Skin epidermis (tissue), 12 donors: ENCODE data around the gene PCSK1.
"Not testable (repeated sequence)": the region's sequence is repeated elsewhere in the genome, so short reads cannot be mapped to it uniquely, and the experiment has no call there.

Experiments used
- H3K27ac ChIP-seq, 21 experiments: fragments of 200-600 bp; sonication (generic) in 11 of 21; one replicate each; pipeline ENCODE4 v1.5.0; 2020; ENCODE audit warnings: mild to moderate bottlenecking in 3 of 21, inconsistent platforms in 2 of 21, moderate library complexity in 2 of 21
- H3K4me3 ChIP-seq, 7 experiments: fragments of 200-600 bp; sonication (generic) in 2 of 7; one replicate each; pipeline ENCODE4 v1.5.0; 2020; ENCODE audit warnings: inconsistent platforms in 2 of 7, mild to moderate bottlenecking in 2 of 7, moderate library complexity in 1 of 7

The PCSK1 gene

DNA sequence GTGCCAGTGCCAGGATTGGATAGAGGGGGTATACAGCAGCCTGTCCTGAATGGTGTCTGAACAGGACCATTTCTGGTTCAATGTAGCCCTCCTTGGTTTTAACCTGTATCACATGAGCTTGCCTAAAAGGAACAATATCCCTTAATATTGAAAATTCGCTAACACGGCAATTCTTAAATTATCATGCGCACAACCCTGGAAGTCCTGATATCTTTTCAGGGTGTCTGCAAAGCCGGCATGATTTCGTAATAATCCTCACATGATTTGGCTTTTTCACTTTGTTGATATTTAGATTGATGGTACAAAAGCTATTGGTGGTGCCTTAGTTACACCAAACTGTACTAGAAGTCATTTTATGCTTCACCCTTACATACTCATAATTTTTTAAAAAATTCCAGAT is 53.2 kb downstream of the PCSK1 start:
- Histone ChIP-seq H3K27ac (no peak overlapping the region), H3K4me3 (no peak overlapping the region)

DNA sequence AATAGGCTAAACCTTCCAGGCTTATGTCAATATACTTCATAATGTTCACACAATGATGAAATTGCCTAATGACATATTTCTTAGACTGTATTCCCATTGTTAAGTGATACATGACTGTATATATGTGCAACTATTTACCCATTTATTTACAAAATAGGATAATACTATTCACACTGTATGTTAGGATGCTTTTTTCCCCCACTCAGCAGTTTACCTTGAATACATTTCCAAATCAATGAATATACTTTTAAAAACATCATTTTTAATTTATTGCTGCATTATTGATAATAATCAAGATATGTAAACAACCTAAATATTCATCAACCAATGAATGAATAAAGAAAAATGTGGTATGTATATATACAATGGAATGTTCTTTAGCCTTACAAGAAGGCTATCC is 55.5 kb downstream of the PCSK1 start:
- H3K27ac ChIP-seq: no peak overlapping the region
- H3K4me3 ChIP-seq: no peak overlapping the region

DNA sequence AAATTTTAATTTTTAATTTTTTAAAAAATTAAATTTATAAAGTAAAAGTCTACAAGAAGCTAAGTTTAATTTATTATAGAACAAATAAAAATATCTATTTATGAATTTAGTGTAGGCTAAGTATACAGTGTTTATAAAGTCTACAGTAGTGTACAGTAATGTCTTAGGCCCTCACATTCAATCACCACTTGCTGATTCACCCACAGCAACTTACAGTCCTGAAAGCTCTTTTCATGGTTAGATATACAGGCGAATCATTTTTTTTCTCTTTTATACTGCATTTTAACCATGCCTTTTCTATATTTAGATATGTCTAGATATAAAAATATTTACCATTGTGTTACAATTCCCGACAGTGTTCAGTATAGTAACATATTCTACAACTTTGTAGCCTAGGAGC is 55.9 kb downstream of the PCSK1 start:
- H3K27ac ChIP-seq: no peak overlapping the region
- no peak overlapping the region for H3K4me3 ChIP-seq

DNA sequence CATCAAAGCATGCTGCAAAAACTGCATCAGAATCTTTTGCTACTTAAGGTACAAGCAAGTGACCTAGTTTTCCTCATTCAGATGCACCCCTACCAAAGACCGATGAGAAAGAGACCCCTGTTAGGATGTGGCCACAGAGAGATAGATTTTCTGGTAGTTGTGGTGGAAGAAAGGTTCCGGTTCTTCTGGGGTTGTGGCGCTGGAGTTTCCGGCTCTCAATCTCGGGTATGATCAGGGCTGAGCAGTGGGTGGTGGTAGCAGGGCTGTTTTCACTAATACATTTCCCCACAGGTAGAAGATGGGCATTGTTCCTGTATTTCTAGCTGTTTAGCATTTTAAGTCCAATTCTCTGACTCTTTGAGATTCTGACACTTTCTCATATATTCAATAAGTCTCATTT is 58.4 kb downstream of the PCSK1 start:
- no peak overlapping the region for H3K4me3 ChIP-seq
- no peak overlapping the region for H3K27ac ChIP-seq

DNA sequence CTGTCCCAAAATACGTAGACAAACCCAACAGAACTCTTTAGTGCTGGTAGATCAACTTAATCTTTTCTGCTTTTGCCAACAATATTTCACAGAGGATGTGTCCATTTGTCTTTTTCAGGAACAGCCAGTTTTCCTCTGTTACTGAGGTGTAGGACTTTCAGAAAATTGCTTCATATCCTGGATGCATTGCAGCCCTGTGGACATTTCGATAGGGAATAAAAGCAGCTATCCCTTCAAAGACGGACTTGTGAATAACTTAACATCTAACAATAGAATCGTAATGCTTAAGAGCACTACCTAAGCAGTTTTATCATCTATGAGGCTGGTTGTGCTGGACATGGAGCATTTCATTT is 59.7 kb downstream of the PCSK1 start:
- no peak overlapping the region for H3K4me3 ChIP-seq
- no peak overlapping the region for H3K27ac ChIP-seq

DNA sequence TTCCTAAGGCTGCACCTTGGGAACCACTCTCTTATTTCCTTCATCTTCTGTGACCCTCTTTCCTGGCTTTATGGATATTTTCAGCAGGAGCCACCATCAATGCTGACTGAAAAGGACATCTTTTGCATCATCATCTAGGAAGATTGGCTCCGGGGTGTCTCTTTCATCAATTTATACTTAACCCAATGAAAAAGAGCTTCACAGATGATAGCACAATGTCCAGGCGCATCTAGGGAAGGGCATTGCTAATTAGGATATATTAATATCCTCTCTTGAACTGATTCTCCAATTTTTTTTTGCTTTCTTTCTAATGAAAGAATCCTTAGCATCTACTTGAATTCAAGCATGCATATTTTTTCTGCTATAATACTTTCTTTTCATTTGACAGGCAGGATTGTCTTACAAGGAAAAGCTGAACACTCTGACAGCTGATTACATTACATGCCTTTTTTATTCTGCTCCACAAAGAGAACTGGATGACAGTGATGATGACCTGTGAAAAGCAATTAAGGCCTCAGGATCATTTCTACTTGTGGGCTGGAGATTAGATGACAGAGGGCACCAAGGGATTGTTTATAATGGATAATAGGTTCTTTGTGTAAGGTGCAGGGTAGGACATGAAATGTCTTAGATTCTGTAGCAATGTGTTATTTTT is 60.2 kb downstream of the PCSK1 start:
- no peak overlapping the region for H3K4me3 ChIP-seq
- no peak overlapping the region for H3K27ac ChIP-seq

DNA sequence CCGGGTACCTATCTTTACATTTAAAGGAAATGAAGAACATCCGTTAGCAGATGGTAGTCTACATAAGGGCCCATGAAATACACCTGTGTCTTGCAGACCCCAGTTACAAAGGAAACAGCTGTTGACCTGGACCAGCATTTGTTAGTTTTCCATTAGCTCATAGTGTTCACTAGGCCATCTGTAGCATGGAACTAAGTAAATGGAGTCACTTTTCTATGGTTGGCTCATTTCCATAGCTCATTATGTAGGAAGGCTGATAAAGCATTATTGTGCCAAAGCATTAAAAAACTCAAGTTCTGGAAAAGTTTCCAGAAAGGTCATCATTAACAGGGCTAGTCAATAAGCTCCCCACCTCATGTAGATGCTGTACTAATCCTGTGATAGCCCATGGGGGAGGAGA is 62.1 kb downstream of the PCSK1 start:
- no peak overlapping the region for H3K4me3 ChIP-seq

DNA sequence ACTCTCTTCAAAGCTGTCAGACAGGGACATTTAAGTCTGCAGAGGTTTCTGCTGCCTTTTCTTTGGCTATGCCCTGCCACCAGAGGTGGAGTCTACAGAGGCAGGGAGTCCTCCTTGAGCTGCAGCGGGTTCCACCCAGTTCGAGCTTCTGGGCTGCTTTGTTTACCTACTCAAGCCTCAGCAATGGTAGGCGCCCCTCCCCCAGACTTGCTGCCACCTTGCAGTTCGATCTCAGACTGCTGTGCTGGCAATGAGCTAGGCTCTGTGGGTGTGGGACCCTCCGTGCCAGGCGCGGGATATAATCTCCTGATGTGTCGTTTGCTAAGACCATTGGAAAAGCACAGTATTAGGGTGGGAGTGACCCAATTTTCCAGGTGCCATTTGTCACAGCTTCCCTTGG is 65.7 kb downstream of the PCSK1 start:
- H3K27ac ChIP-seq, H3K4me3 ChIP-seq: not testable (repeated sequence)

More for the DNA sequence above, 62.1 kb downstream of the PCSK1 start:
- H3K27ac ChIP-seq: no peak overlapping the region

DNA sequence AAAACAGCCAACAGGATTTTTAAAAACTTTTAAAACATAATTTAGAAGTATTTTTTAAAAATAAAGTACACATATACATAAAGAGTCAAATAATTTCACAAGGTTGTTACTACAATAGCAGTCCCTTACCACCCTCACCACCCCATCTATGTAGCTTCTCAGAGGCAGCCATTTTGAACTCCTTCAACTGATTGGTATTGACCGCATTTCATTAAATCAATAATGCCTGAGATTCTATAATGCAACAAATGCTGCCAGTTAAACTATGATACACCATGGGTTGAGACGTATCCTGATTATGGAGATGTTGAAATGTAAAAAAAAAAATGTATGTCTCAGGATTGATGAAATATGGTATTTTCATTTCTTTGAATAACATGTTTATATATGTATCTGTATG is 78.8 kb downstream of the PCSK1 start:
- no peak overlapping the region for H3K4me3 ChIP-seq
- H3K27ac ChIP-seq: no peak overlapping the region

DNA sequence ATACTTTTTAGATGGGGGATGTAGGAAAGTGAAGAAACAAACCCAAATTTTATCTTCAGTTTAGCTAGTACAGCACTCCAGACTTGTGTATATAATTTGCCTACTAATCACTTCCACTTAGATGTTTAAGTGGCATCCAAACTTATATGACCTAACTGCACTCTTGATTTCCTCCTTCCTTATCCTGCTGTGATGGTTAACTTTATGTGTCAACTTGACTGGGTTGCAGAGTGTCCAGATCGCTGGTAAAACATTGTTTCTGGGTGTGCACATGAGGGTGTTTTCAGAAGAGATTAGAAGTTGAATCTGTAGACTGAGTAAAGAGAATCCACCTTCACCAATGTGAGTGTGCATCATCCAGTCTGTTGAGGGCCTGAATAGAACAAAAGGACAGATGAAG is 79.8 kb downstream of the PCSK1 start:
- Histone ChIP-seq H3K4me3 (no peak overlapping the region), H3K27ac (no peak overlapping the region)

DNA sequence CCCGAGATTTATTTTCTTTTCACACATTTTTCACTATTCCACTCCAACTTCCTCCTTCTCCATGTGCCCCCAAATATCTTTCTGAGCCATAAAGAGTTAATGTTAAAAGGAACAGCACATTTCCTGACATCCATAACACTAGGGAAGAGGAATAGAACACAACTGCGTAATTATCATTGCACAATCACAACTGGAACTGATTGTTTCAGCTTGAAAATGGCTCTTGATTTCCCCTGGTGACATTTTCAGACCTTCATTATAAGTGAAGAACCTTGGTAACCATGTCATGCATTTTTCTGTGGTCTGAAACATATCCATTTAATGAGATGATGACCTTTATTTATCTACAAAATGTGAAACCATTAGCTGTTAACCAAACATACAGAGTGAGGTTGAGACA is 82.4 kb downstream of the PCSK1 start:
- no peak overlapping the region for H3K27ac ChIP-seq
- no peak overlapping the region for H3K4me3 ChIP-seq

DNA sequence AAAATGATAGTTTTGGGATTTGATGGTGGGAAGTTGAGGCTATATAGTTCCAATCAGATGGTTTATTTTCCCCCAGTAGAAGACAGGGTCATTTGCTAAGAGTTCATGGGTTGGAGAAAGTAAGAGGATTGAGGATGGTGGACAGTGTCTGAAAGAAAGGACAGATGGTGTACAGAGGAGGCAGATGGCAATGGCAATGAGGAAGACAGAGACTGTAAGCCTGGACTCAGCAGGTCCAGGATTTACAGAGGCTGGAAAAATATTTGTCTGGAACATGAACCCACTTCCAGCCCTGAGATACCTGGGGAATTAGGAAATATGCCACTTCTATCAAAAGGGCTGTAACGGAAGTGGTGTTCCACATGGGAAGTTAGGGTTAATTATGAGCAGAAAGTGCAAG is 84.5 kb downstream of the PCSK1 start:
- Histone ChIP-seq H3K4me3 (no peak overlapping the region), H3K27ac (no peak overlapping the region)

DNA sequence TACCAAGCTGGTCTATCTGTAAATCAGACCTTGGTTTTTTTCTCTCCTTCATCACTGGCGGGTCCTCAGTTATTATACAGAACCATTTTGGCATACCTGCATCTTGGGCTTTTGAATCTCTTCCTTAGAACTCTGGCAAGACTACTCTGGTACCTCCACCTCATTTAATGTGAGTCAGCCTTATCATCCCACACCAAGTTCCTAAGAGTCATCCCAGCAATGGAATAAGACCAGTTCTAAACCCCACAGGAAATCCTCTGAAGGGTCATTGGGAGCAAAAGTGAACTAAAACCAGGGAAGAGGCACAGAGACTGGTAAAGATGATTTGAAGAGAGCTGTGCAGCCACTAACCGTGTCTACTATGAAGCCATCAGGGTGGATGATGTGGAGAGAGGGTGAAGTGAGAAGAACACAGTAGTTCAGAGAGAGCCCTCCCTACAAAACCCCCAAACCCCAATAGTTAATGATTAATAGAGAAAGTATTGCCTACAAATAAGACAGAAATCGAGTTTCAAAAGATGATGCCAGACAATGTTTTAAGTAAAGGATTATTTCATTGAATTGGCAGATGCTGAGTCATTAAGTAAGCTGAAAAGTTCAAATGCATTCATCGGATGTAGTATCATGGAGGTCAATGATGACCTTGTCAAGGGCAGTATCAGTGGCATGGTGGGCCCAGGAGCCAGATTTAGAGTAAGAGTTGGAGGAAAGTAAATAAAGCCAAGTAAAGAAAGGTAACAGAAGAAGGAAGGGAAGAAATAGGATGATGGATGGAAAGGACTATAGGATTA is 85.4 kb downstream of the PCSK1 start:
- H3K4me3 ChIP-seq: no peak overlapping the region
- H3K27ac ChIP-seq: no peak overlapping the region

DNA sequence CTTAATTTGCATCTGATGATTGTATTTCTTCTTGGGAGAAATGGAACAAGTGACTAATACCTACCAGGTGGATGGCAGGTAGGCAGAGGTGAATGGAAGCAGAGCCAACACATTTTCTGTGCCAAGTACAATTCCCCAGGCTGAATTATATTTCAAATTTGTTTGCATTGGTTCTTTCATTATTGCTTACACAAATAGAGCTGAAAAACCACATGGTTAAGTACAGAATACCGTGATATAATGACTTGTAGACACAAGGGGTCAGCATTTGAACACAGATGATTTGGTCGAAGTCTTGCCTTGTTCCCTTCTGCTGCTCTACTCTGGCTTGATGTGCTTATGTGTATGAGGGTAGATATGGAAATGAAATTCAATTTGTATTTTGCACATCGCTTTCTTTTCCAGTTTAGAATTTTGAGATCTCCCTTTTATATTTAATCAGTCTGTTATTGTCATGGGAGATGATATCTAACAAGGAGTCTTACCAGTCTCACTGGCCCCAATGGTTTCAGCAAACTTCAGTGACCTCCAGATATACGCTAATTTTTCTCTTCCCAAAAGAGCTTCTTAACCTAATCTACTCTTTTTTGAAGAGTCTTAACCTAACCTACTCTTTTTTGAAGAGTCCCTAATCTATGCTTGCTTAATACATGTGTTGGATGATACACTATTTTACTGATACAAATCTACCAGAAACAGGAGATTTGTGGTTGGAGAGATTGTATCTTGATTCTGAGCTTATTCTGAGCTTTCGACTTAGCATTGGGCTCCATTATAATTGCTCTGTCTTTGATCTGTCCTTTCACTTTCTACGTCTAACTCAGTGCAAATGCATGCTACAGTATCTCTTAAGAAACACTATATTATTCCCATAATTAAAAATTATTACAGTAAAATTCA is 88.1 kb downstream of the PCSK1 start:
- Histone ChIP-seq H3K27ac (no peak overlapping the region), H3K4me3 (no peak overlapping the region)

DNA sequence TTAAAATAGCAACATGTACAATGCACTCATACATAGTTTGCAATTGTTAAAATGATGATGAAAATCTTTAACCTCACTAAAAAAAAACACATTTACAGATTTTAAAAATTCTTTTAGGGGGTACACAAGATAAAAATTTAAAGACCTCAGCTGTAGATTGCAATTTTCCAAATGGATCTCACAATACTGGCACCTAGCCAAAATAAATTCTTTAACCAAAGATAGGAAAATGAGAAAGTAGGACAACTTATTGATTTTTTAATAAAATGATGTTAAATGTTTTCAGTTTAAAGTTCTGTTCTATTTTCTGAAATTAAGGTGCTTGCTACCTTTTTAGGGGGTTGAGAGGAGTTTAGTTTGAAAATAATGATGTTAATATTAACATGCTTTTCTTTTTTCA is 90.0 kb downstream of the PCSK1 start:
- H3K4me3 ChIP-seq: no peak overlapping the region
- H3K27ac ChIP-seq: no peak overlapping the region

DNA sequence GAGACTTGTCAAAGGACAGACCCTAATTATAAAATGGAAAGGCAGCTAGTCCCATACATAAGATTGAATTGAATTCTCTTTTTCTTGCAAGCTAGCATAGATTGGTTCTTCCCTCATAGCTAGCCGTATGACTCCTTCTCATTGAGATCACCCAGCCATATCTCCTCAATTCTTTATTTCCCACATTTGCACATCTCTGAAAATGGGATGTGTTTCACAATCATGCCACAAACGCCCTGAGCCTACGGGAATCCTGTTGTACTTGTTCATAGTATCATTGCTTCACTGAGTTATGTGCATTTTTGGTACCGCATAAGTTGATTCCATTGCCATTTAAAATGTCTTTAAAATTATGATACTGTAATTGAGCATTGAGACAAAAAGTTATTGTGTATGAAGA is 90.5 kb downstream of the PCSK1 start:
- no peak overlapping the region for H3K4me3 ChIP-seq
- no peak overlapping the region for H3K27ac ChIP-seq
